B cell (primary cell): ENCODE measurements around the gene WNK2.

Experiments
- EZH2 ChIP-seq: IDR thresholded peaks from 2 replicates; pipeline ENCODE4 v1.6.1; 2012; ENCODE audit warnings: borderline replicate concordance, low read depth, mild to moderate bottlenecking, moderate library complexity, low read length; ENCODE audit not compliant: insufficient read depth, poor library complexity, severe bottlenecking
- TF ChIP-seq, protein P1 (sequence below): fragments of 200-600 bp; IDR thresholded peaks from one replicate; pipeline ENCODE4 v1.8.0; 2022; ENCODE audit warnings: antibody characterized with exemption, mild to moderate bottlenecking

DNA sequence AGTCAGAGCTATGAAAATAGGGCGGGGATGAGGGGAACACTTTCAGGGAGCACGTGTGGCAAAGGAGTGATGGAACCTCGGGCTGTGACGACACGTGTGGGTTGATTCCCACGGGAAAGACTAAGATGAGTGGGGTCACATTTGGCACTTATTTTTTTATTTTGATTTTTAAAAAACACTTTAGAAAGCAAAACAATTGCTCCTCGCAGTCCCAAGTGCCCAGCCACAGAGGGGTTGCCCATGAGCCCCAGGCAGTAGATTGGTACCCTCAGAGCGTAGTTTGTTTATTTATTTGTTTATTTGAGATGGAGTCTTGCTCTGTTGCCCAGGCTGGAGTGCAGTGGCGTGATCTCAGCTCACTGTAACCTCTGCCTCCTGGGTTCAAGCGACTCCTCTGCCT lies 69.7 kb downstream of the WNK2 start:
- TF ChIP-seq, protein P1, sequence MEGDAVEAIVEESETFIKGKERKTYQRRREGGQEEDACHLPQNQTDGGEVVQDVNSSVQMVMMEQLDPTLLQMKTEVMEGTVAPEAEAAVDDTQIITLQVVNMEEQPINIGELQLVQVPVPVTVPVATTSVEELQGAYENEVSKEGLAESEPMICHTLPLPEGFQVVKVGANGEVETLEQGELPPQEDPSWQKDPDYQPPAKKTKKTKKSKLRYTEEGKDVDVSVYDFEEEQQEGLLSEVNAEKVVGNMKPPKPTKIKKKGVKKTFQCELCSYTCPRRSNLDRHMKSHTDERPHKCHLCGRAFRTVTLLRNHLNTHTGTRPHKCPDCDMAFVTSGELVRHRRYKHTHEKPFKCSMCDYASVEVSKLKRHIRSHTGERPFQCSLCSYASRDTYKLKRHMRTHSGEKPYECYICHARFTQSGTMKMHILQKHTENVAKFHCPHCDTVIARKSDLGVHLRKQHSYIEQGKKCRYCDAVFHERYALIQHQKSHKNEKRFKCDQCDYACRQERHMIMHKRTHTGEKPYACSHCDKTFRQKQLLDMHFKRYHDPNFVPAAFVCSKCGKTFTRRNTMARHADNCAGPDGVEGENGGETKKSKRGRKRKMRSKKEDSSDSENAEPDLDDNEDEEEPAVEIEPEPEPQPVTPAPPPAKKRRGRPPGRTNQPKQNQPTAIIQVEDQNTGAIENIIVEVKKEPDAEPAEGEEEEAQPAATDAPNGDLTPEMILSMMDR = no peak
- no peak for TF ChIP-seq EZH2
